Suprapubic skin (tissue), 3 donors: ENCODE data around the gene PWWP2B.

Source experiments
- CTCF ChIP-seq, 2 donors: fragments of 200-600 bp in 1 of 2; fragments of 450-650 bp in 1 of 2; sonication (generic) in 1 of 2; IDR thresholded peaks; one replicate each; pipeline ENCODE4 v1.5.1; 2016 to 2019; ENCODE audit warnings: antibody characterized with exemption in 2 of 2, mild to moderate bottlenecking in 1 of 2, moderate library complexity in 1 of 2
- EP300 ChIP-seq: sonication (generic); formaldehyde crosslinking; IDR thresholded peaks from one replicate; pipeline ENCODE4 v1.6.1; 2017; ENCODE audit warnings: antibody characterized with exemption

DNA sequence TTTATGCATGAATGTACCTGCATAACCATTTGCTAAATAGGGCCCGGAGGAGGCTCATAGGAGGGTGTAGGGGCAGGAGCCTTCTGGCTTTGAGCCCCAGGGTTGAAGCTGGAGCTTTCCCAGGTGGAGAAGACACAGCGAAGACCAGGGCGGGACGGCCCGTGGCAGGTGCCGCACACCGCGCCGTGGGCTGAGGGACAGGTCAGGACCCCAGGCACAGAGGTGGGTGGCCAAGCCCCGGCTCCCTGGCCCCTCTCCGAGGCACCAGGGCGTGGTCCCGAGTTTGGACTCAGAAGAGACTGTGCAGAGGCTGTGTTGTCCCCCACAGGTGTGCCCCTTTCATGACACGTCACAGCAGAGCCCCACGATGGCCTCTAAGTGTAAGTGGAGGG lies 56.5 kb downstream of the PWWP2B start:
- no peak for TF ChIP-seq EP300
- TF ChIP-seq CTCF (IDR thresholded peaks at IDR 0.05) = peak in 1 of 2 donors; percentile 27
